Neural cell (in vitro differentiated cells): Measurements from ENCODE around the gene BCAP29.

ENCODE experiments used
- CTCF ChIP-seq: fragments of 450-650 bp; IDR thresholded peaks from 2 replicates; pipeline ENCODE4 v1.5.1; 2014; ENCODE audit warnings: antibody characterized with exemption, mild to moderate bottlenecking, moderate library complexity; ENCODE audit not compliant: poor library complexity, severe bottlenecking
- EP300 ChIP-seq: fragments of 450-650 bp; conservative IDR thresholded peaks from 2 replicates; pipeline ENCODE4 v1.6.1; 2014; ENCODE audit warnings: antibody characterized with exemption, mild to moderate bottlenecking, moderate library complexity; ENCODE audit not compliant: poor library complexity, severe bottlenecking
- EZH2 ChIP-seq: fragments of 200-600, 300-800 bp; shearing (Covaris generic), sonication (generic); IDR thresholded peaks from 2 replicates; pipeline ENCODE4 v1.6.1; 2014; ENCODE audit warnings: antibody characterized with exemption, low read length, borderline replicate concordance, mild to moderate bottlenecking; ENCODE audit not compliant: insufficient read depth, poor library complexity, severe bottlenecking
- POLR2AphosphoS5 ChIP-seq: IDR thresholded peaks from 2 replicates; pipeline ENCODE4 v1.6.1; 2012
- REST ChIP-seq: IDR thresholded peaks from 2 replicates; pipeline ENCODE4 v1.6.1; 2012; ENCODE audit warnings: borderline replicate concordance
- TAF1 ChIP-seq: IDR thresholded peaks from 2 replicates; pipeline ENCODE4 v1.6.1; 2012; ENCODE audit warnings: low read depth

DNA sequence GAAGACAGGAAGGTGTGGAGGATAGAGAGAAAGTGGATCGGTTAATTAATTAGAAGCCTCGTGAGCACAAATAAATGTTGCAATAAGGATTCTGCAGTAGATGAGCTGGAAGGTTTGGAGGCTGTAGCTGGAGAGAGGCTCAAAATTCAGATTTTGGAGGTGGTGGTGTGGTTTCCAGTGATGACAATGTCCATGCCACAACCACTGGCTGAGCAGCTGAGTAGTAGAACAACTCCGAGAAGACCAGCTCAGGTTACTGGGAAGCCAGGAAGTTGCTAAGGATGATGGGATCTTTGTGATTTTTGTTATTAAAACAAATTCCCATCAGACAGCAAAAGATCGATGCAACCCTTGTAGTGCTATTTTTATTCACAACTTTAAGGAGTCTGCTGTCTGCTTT, 88.2 kb downstream of the BCAP29 start:
- TF ChIP-seq CTCF = no peak
- TF ChIP-seq POLR2AphosphoS5 = no peak
- TF ChIP-seq EZH2 = no peak
- no peak for TF ChIP-seq EP300
- TF ChIP-seq REST = no peak
- no peak for TF ChIP-seq TAF1
